NCI-H146 treated with DMSO at 0.1 percent for 48 hours (cell line): ENCODE results near the gene POLR1B.
"Not testable (repeated sequence)": the region's sequence is repeated elsewhere in the genome, so short reads cannot be mapped to it uniquely, and the experiment has no call there.

Experiments
- DNase-seq: peaks from one replicate; lab custom pipeline; 2025; ENCODE audit not compliant: unreplicated experiment; lab: John Stamatoyannopoulos, UW

The POLR1B gene, protein sequence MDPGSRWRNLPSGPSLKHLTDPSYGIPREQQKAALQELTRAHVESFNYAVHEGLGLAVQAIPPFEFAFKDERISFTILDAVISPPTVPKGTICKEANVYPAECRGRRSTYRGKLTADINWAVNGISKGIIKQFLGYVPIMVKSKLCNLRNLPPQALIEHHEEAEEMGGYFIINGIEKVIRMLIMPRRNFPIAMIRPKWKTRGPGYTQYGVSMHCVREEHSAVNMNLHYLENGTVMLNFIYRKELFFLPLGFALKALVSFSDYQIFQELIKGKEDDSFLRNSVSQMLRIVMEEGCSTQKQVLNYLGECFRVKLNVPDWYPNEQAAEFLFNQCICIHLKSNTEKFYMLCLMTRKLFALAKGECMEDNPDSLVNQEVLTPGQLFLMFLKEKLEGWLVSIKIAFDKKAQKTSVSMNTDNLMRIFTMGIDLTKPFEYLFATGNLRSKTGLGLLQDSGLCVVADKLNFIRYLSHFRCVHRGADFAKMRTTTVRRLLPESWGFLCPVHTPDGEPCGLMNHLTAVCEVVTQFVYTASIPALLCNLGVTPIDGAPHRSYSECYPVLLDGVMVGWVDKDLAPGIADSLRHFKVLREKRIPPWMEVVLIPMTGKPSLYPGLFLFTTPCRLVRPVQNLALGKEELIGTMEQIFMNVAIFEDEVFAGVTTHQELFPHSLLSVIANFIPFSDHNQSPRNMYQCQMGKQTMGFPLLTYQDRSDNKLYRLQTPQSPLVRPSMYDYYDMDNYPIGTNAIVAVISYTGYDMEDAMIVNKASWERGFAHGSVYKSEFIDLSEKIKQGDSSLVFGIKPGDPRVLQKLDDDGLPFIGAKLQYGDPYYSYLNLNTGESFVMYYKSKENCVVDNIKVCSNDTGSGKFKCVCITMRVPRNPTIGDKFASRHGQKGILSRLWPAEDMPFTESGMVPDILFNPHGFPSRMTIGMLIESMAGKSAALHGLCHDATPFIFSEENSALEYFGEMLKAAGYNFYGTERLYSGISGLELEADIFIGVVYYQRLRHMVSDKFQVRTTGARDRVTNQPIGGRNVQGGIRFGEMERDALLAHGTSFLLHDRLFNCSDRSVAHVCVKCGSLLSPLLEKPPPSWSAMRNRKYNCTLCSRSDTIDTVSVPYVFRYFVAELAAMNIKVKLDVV

GRCh38 chr2:112542123-112542983 is at the start of gene POLR1B:
TSS of gene POLR1B (plus strand) at chr2:112542465. CDS start at chr2:112542495, 30 bp downstream.
- peak; percentile 87 for DNase-seq

GRCh38 chr2:112493048-112493447 is 49.2 kb upstream of the POLR1B start:
- DNase-seq = no peak

GRCh38 chr2:112493858-112494648 is 48.2 kb upstream of the POLR1B start:
- DNase-seq = no peak

DNA sequence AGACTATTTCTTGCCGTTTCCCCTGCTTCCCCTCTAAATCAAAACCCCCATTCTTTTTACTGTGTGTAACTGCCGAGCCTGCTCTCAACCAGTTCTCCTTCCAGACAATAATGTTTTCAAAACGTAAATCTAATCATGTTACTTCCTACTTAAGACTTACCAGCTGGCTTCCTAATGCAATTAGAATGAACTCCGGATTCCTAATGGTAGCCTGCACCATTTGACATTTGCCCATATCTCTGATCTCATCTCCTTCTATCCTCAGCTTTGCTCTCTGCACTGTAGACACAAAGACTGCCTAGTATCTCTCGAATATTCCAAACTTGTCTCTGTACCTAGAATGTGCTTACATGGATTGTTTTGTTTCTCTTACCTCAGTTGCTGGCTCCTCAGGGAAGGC is 47.4 kb upstream of the POLR1B start:
- DNase-seq = no peak

DNA sequence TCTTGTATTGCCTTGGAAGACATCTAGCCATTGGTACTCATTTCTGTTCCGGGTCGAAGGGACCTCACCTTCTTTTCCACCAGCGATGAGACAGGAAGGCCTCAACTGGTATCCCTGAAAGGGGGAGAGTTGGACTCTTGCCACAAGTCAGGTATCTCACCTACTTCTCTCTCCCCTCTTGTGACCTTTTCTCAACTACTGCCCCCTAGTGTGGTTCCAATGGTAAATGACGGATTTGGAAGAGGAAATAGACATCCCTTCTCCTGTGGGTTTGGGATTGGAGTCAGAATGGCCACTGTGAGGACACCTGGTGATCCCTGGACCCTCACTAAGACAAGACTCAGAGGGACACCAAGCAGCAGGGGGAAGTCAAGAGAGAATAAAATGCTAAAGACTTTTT is 46.4 kb upstream of the POLR1B start:
- not testable (repeated sequence) for DNase-seq

- not testable (repeated sequence) for DNase-seq
These were observed 41.3 kb upstream of the POLR1B start for GRCh38 chr2:112500850-112501484.

GRCh38 chr2:112509239-112509998 is 32.8 kb upstream of the POLR1B start:
- not testable (repeated sequence) for DNase-seq

- no peak for DNase-seq
These were observed 25.5 kb upstream of the POLR1B start for GRCh38 chr2:112516801-112517200.

DNA sequence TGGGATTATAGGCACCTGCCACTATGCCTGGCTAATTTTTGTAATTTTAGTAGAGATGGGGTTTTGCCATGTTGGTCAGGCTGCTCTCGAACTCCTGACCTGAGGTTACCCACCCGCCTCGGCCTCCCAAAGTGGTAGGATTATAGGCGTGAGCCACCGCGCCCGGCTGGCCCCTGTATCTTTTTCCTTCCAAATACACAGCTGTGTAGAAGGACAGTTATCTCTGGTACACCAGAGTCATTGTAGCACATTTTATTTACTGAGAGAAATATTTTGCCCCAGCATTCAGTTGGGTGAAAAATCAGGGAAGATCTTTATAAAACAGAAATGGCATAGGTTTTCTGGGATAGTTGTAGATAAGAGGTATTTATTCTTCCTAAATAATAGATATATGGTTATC is 23.5 kb upstream of the POLR1B start:
- no peak for DNase-seq

GRCh38 chr2:112519506-112519905 is 22.8 kb upstream of the POLR1B start:
- DNase-seq = no peak

DNA sequence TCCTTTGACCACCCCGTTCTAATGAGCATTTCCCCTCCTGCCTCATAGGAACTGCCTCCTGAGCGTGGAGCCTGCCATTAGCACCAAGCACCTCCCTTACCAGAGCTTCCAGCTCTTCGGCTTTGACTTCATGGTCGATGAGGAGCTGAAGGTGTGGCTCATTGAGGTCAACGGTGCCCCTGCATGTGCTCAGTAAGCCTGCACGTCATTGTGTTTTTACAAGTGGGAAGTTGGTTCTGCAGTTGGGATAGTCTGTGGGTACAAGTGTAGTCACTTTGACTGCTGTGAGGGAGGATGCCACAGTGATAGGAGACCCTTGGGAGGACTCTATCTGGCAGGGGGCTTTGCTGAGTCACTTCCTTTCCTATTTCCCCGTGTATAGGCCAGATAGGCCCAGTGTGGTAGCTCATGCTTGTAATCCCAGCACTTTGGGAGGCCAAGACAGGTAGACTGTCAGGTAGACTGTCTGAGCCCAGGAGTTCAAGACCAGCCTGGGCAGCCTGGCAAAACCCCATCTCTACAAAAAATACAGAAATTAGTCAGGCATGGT is 22.0 kb upstream of the POLR1B start:
- DNase-seq = no peak

GRCh38 chr2:112523291-112523777 is 18.9 kb upstream of the POLR1B start:
- no peak for DNase-seq

GRCh38 chr2:112524276-112524675 is 18.0 kb upstream of the POLR1B start:
- not testable (repeated sequence) for DNase-seq

DNA sequence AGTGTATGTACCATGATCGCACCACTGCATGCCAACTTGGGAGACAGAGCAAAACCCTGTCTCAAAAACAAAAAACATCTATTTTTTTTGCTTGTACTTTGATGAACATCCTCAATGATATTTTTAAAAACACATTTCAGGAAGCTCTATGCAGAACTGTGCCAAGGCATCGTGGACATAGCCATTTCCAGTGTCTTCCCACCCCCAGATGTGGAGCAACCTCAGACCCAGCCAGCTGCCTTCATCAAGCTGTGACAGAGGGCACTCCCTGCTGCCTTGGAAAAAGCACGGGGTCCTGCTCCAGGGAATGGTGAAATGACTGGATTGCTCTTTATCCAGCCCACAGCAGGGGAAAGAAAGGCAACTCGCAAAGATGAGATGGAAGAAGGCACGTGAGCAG is 13.7 kb upstream of the POLR1B start:
- DNase-seq = no peak

GRCh38 chr2:112529757-112530156 is 12.5 kb upstream of the POLR1B start:
- no peak for DNase-seq

GRCh38 chr2:112530728-112531127 is 11.5 kb upstream of the POLR1B start:
- no peak for DNase-seq

GRCh38 chr2:112534826-112535225 is 7.4 kb upstream of the POLR1B start:
- no peak for DNase-seq

- not testable (repeated sequence) for DNase-seq
These were observed 5.6 kb upstream of the POLR1B start for GRCh38 chr2:112536665-112537064.
